Epidermal melanocyte (primary cell): Measurements from ENCODE around the gene EFNB1.
"Not testable (repeated sequence)": the region's sequence is repeated elsewhere in the genome, so short reads cannot be mapped to it uniquely, and the experiment has no call there.

Experiments used
- DNase-seq: peaks from one replicate; pipeline ENCODE4 v3.0.0; 2011; ENCODE audit warnings: low spot score; ENCODE audit not compliant: insufficient read length

EFNB1 gene

DNA sequence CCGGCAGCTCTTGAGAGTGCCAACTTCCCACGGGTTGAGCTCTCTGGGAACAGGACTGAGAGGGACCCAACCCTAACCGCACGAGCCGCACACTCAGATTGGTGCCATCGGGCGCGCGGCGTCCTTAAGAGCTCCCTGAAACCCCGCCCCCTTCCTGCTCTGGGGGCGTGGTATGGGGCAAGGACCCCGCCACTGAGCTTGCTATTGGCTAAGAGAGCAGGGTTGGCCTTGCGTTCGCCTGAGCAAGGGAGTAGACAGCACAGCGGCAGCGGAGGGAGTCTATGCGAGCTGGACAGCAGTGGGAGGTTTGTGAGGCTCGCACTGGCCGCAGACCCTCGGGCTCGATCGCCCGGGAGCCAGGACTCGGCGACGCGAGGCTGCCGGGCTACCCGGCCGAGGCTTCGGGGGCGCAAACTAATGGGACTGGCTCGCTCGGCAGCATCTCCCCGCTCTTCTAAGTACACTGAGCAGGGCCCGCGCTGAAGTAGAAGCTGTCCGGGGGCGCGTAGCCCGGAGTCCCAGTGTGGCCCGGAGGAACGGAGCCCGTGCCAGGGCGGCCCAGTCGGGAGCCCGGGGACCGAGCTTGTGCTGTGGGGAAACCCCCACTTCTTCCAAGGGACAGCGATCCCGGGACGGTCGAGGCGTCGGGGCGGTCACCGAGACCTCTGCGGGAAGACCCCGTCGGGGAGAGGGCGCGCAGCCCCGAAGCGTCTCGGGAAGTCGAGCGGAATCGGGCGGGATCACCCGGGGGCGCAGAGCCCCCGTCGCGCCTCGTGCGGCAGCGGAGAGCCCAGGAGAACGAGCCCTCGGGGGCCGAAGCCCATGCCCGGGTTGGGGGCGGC, at the start of gene EFNB1:
Gene EFNB1, plus strand, starts transcription at position 282 of the 842 bp plus-strand sequence. CDS start 756 bp downstream, outside the sequence.
- DNase-seq, result peak; percentile 78

DNA sequence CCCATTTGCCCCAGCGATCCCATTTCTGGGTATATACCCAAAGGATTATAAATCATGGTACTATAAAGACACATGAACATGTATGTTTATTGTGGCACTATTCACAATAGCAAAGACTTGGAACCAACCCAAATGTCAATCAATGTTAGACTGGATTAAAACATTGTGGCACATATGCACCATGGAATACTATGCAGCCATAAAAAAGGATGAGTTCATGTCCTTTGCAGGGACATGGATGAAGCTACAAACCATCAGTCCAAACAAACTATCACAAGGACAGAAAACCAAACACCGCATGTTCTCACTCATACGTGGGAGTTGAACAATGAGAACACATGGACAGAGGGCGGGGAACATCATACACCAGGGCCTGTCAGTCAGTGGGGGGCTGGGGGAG, 47.5 kb upstream of the EFNB1 start:
- not testable (repeated sequence) for DNase-seq

DNA sequence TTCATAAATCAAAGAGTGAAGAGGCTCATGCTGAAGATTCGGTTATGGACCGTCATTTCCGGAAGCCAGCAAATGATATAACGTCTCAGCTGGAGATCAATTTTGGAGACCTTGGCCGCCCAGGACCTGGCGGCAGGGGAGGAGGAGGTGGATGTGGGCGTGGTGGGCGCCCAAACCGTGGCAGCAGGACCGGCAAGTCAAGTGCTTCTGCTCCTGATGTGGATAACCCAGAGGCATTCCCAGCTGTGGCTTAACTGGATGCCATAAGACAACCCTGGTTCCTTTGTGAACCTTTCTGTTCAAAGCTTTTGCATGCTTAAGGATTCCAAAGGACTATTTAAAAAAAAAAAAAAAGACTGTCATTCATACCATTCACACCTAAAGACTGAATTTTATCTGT, 44.0 kb upstream of the EFNB1 start:
- DNase-seq, result no peak

DNA sequence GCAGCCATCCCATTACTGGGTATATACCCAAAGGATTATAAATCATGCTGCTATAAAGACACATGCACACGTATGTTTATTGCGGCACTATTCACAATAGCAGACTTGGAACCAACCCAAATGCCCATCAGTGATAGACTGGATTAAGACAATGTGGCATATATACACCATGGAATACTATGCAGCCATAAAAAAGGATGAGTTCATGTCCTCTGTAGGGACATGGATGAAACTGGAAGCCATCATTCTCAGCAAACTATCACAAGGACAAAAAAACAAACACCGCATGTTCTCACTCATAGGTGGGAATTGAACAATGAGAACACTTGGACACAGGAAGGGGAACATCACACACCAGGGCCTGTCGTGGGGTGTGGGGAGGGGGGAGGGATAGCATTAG, 42.2 kb upstream of the EFNB1 start:
- DNase-seq, result not testable (repeated sequence)

DNA sequence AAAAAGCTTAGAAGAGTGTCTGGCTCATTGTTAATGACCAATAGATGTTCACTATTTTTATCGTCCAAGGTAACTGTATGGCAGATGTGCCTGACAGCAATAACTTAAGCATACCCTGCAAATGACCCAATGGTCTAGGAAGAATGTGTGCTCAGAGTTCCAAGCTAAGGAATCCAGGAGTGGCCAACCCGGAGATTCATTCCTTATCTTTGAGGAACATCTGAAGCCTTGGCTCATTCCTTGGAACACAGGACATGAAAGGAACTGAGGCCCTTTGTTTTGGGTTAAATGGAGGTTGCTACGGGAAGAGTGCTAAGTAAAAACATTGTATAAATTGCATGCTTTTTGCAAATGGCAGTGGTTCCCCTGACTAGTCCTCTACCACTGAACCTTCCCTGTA, 38.9 kb upstream of the EFNB1 start:
- DNase-seq, result no peak

DNA sequence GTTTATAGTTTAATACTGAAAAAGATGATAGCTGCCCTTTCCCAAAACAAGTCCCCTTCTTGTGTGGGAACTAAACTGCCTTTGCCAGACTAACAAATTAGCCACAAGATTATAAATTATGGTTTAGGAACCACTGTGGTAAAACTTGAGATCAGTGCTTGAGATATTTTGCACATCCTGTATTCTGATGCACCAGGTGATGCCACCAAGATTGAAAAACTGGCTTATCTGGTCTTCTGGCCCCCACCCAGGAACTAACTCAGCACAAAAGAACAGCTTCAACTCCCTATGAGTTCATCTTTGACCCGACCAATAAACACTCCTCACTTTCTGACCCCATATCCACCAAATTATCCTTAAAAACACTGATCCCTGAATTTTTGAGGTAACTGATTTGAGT, 36.7 kb upstream of the EFNB1 start:
- DNase-seq, result no peak

DNA sequence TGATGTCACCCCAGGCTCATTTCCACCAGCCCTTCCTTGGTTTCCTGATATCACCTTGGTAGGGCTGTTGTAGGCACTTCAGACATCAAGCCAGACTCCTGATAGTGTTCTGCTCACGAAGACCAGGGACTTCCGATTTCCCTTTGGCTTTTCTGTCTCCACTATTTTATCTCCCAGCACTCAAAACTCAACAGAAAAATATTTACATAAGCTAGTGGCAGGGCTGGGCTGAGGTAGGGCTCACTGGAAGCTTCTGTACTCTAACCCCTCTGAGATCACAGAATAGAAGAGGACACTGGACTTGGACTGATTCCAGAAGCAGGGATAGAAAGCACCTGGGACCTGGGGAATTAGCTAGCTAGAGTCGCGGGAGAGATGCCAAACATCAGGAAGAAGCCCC, 34.4 kb upstream of the EFNB1 start:
- DNase-seq, result no peak

DNA sequence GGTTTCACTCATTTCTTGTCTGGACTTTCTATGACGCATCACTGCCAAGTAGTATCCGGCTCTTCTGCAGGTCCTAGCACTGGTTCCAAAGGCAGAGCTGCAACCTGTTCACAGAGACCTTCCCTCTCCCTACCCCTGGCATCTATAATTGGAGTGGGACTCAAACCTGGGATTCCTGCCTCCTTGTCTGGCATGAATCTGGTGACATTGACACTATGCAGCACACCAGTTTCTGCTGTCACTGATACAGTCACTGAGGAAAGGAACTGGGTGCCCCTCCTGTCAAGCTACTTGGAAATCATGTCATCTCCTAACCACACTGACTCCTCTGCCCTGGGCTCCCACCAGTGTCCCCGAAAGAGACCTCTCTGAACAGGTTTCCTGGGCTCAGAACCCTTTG, 33.1 kb upstream of the EFNB1 start:
- DNase-seq, result no peak

DNA sequence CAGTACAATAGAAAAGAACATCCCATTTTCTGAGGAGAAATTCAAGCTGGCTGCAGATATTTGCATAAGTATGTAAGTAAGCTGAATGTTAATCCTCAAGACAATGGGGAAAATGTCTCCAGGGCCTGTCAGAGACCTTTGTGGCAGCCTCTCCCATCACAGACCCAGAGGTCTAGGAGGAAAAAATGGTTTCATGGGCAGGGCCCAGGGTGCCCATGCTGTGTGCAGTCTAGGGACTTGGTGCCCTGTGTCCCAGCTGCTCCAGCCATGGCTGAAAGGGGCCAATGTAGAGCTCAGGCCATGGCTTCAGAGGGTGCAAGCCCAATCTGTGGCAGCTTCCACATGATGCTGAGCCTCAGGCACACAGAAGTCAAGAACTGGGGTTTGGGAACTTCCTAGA, 30.4 kb upstream of the EFNB1 start:
- DNase-seq, result not testable (repeated sequence)

DNA sequence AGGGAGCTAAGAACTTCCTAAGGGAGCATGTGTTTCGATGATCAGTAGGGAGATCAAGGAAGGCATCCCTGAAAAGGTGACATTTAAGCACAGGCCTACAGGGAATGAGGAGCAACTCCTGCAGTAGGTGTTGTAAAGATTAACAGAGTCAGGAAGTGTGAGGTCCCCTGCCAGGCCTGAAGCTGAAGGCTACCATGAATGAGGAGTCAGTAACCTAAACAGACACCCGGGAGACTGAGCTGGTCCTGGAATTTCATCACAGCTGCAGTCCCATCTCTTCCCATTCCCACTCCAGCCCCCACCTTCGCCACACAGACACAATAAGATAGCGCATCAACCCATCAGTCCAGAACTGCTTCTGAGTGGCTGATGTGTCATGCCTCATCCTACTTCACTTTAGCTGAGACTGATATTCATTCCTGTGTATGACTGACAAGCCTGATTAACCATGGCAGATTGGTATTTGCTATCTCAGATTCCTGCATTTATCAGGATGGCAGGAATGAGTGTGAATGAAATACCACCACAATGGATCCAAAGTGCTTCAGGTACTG, 27.0 kb upstream of the EFNB1 start:
- no peak for DNase-seq

DNA sequence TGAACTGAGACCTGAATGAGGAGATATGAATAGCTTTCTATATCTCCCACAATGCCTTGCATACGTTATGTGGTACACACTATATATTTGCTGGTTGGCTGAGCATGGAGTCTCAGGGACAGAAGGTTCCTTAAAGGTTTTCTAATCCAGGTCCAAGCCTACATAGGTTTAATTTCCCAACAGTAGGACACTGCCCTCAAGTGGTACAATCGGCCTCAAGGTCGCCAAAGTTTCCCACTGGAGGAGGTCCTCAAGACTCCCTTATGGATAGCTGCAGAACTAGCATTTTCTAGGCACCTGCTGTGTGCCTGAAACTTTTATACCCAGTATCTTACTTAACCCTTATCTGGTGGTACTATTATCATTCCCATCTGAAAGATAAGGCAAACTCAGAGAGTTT, 21.0 kb upstream of the EFNB1 start:
- no peak for DNase-seq

DNA sequence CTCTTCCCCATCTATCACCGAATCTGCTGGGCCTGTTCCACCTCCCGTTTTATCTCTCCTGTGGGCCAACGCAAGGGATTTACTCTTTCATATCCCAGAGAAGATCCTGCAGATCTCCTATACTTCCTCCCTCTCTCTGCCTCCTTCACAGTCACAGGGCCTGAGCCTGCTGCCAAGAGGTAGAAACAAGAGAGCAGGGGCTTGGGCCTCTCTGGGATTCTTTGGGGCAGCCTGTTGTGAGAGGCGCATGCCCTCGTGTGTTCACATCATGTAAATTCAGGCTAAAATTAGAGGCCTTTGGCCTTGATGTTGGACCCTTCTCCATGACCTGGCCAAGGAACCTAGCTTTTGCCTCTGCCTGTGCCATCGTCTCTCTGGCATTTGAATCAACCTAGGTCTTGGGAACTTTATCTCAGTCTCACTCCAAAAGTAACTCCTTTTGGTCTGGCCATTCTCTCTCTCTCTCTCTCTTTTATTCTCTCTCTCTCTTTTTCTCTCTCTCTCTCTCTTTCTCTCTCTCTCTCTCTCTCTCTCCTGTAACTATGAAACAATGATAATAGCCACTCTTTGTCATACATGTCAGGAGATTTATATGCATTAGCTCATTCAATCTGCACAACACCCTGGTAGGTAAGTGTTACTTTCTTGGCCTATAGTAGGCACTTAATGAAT, 20.0 kb upstream of the EFNB1 start:
- no peak for DNase-seq

DNA sequence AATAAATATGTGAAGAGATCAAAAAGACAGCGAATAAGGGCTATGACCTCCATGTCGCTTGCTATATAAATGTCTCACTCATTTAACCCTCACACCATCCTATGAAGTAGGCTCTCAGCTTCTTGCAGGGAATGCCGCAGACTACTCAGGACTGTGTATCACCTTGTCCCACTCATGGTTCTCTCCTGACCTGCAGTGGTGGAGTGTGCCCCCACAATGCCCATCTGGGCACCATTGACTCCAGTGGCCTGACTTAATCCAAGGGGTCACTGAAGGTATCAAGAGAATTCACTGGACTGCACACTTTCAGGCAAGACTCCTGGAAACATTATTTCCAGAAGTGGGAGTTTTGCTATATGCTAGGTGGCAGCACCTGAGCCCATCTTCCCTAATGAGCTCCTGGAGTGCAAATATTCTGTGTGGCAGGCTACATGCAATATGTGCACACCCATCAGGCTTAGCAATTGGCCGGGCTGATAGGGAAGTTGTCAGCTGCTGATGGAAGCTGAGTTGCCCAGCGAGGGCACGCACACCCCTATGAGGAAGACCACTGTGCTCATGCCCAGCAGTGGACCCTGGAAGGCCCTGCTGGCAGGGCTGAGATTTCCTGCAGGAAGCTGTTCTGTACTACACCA, 8.2 kb upstream of the EFNB1 start:
- no peak for DNase-seq

DNA sequence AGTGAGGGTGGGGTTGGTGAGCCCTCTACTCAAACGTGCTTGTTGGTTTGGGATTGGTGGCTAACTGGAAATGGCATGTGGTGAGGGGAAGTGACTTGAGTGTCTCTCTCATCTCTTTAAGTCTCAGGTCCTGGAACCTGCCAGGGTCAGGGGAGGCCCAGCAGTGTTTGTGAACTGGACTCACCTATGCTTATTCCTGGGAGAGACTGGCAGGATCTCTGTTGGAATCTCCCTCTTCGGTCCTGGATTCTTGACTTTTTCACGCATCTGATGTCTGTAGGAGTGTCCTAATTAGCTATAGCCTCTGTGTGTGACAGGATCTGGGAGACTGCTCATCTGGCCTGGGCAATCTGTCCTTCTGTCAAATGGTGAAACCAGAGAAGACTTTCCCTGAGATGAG, 7.2 kb upstream of the EFNB1 start:
- DNase-seq, result no peak

DNA sequence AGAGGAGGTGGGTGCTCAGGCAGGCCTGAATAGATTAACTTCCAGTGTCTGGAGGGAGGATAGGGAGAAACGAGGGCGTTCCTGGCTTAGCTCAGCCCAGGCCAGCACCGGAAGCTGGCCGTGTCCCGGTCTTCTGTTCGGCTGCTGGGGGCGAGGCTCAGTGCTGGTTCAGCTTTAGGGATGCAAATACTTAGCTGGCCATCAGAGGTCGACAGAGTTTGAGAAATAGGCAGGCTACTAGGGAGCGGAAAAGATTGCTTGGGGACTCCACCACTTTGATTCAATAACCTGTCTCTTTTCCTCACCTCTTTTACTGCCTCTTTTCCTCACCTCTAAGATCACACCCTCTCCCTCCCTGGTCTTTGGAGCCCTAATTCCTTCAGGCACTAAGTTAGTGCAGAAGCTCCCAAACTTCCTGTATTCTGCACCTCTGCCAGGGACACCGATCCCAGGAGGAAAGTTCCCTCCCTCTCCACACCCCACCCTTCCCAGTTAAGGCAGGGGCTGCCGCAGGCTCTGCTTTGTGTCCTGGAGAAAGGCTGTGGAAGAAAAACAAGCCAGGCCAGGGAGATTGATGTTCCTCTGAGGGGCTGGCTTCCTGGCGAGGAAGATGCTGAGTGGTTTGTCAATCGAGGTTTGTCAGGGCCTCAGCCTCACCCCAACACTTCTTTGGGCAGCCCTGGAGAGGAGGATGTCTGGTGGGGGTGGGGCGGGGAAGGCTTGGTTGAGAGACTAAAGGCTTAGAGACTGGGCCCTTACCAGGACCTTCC, 6.0 kb upstream of the EFNB1 start:
- DNase-seq, result no peak

DNA sequence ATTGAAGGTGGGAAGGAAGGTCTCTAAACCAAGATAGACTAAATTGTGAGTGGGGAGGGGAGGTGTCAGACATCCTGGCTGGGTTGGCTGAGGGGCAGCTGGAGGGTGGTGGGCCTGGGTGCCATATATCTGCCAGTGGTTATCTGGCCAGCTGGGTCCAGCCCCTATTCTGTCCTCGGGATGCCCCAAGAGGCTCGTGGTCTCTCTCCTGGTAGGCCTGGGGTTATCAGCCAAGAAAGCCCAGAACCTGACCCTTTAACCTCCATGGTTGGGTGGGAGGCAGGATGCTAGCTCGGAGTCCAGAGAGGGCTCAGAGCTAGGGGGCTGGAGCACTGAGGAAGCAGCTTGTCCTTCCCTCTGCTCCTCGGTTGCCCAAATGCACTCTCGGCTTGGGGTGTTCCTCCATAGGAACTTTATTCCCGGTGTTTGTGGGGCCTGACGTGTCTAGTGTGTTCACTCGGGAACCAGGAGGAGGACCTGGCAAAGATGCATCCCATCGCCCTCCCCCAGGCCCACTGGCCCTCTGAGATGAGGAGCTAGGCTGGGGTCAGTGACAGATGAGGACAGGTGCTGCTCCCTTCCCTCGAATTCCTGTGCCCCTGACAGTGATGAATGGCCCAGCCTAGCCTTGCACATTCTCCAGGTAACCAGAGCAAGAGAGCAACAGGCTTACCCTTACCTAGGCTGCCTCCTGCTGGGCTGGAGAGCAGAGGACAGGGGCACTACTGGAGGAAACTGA, 5.2 kb upstream of the EFNB1 start:
- DNase-seq, result no peak

DNA sequence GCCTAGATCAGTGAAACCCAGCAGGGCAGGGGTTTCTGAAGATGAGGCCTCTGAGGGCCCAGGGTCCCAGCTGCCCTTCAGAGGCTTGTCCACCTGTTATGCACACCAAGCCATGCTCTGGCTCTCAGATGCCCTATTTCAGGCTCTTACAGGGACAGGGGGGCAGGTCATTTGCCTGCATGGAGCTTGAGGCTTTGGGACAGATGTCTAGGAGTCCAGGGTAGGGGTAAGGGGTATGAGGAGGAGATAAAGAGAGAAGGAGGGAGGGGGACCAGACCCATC, 4.7 kb upstream of the EFNB1 start:
- no peak for DNase-seq

DNA sequence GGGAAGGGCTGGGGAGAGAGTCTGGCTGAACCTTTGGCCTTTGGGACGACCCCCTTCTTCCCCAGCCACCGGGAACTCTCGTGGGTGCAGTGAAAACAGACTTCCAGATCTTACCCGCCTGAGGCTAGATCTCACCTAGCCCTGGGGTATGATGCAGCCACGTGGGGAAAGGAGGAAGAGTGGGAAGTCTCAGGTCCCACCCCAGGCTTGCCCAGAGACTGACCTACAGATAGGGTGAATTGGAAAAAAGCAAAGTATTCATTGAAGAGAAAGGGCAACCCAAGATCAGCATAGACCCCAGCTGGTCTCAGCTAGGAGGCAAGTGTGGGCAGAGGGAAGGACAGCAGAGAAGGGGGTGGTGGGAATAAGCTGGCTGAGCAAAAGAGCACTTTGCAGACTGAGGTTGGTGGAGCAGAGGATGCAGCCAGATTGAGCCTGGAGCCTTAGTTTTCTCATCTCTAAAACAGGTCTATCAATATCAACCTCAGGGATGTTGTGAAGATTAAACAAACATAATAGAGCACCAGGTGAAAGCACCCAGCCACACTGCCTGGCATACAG, 4.2 kb upstream of the EFNB1 start:
- no peak for DNase-seq

DNA sequence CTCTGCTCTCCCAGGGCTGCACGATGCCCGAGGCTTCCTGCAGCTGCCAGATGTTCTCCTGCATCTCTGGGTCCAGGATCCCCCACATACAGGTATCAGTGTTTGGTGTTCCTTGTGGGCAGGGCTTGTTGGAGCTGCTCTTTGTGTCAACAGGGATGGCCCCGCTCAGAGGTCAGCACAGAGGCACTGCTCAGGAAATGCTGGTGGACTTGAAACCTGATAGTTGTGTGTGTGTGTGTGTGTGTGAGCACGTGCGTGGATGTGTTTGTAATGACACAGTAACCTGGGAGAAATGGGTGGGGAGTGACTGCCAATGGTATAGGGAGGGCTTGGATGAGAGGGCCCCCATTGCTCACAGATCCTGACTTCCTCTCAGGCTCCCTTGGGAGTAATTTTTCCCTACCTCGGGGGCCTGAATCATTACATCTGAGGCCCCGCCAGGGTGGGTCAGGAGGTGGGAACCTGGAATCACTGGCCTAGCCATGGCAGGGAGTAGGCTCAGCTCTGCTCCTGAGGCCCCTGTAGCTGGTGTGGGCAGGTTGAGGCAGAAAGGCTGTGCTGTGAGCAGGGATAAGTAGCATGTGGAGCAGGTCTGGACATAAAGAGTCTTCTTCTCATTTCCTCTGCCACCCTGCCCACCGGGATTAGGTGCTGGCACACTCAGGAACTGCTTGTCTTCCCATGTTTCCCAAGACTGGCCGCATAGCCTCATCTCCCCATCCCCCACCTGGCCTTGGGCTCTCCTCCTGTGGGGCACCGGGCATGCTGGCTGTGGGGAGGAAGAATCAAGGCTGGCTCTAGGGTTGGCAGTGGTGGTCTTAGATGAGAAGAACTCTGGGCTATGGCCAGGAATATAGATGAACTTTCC, 2.5 kb upstream of the EFNB1 start:
- DNase-seq, result no peak

DNA sequence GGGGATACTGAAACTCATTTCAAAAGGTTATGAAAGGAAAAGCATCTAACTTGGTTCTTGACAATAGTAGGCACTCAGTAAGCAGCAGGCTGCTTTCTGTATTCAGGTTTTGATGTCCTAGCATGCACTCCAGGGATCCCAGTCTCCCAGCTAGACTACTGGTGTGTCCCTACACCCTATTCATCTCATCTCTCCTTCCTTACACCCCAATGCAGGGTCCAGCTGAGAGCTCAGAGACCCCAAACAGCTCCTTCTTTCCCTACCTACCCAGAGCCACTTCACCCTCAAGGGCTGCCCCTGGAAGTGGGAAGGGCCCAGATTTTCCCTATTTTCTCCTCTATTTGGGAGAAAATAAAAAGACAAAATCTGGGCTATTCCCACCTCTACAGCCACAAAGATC, 1.6 kb upstream of the EFNB1 start:
- no peak for DNase-seq
